GM13977 (cell line): Measurements from ENCODE around the gene CSF2RB.

ENCODE experiments used
- DNase-seq: peaks from one replicate; pipeline ENCODE4 v3.0.0; 2012; ENCODE audit warnings: low spot score
- CTCF ChIP-seq: IDR thresholded peaks from 2 replicates; pipeline ENCODE4 v1.5.1; 2012; ENCODE audit warnings: mild to moderate bottlenecking, control low read depth; ENCODE audit not compliant: insufficient read depth; ENCODE audit errors: extremely low read depth, missing control alignments
- in situ Hi-C: fragments of 300-500 bp; cut with MboI; formaldehyde crosslinking; loops from one replicate; pipeline ENCODE4 v1.12.0; 2022; ENCODE audit warnings: low sequenced_read_pairs, low pct_unique_long_range_greater_than_20kb, mixed read lengths, inconsistent platforms; ENCODE audit not compliant: unreplicated experiment

The CSF2RB gene

GRCh38 chr22:36913427-36914389, at the start of gene CSF2RB:
Gene CSF2RB, plus strand, starts transcription at chr22:36913628. Its CDS starts 8,580 bp downstream, at chr22:36922208.
- no peak for TF ChIP-seq CTCF
- DNase-seq: peak; percentile 24
- in situ Hi-C loops: no loop called here

- no peak for TF ChIP-seq CTCF
- DNase-seq: no peak
- in situ Hi-C loops: no loop called here
Observed at GRCh38 chr22:36863979-36864378, 49.4 kb upstream of the CSF2RB start.

- TF ChIP-seq CTCF: no peak
- DNase-seq: no peak
- in situ Hi-C loops: no loop called here
Observed at GRCh38 chr22:36864454-36865215, 48.8 kb upstream of the CSF2RB start.

- TF ChIP-seq CTCF: no peak
- in situ Hi-C loops: no loop called here
- peak; percentile 46 for DNase-seq
Observed at GRCh38 chr22:36865346-36865745, 48.1 kb upstream of the CSF2RB start.

- in situ Hi-C loops: no loop called here
- no peak for DNase-seq
- TF ChIP-seq CTCF: no peak
Observed at GRCh38 chr22:36867695-36868094, 45.7 kb upstream of the CSF2RB start.

GRCh38 chr22:36868546-36869181, 44.8 kb upstream of the CSF2RB start:
- no peak for DNase-seq
- TF ChIP-seq CTCF: no peak
- in situ Hi-C loops: no loop called here
